ENCODE measurements around the gene PCED1B.

The PCED1B gene

DNA sequence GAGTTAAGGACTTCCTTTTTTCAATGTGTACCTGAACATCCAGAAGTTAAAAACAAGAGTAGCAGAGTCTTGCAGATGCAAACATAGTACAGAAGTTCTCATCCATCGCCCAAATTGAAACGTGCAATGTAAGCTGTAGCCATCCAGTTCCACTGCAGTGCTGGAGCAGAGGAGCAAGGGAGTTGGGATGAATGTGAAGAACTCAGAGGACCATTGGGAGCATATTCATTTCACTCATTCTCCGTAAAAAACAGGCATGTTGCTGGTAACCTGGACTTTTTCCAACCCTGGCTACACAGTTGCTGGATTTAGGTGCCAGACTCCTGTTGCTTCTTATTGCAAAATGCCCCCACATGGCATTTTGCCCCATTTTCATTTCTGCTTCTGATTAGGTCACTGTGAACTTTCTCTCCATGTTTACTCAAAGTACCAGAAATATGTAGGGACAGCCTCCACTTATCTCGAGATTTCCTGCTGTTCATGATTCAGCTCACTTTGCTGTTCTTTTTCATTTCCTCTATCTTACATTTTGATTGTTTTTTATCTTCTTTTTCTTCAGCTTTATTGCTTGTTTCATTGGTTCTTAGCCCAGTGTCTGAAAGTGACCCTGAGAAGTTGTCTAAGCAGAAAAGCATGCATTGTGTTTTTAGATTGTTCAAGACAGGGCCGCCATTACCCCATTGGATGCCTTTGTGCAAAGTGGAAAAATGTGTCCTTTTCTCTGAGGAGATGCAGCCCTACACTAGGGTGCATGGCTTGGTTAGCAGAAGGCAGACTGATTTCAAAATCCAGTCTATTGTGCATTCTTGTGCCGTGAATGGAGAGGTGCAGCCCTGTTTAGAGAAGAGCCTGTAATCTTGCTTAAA, 109.4 kb downstream of the PCED1B start:
- ATAC-seq: no peak
- TF ChIP-seq ESRRG (CRISPR knock-in tag; IDR thresholded peaks at IDR 0.05) (no peak), ISL1 (CRISPR knock-in tag; IDR thresholded peaks at IDR 0.05) (no peak), ZFP30 (CRISPR knock-in tag; IDR thresholded peaks at IDR 0.05) (no peak), PPARA (CRISPR knock-in tag; IDR thresholded peaks at IDR 0.05; ENCODE audit: borderline replicate concordance) (no peak), ZNF565 (CRISPR knock-in tag; conservative IDR thresholded peaks at IDR 0.05; ENCODE audit: low read depth) (no peak), BACH2 (CRISPR knock-in tag; IDR thresholded peaks at IDR 0.05; ENCODE audit: borderline replicate concordance) (no peak), OSR1 (CRISPR knock-in tag; IDR thresholded peaks at IDR 0.05) (no peak), TOX (CRISPR knock-in tag; IDR thresholded peaks at IDR 0.05; ENCODE audit: borderline replicate concordance) (no peak), CSDC2 (CRISPR knock-in tag; IDR thresholded peaks at IDR 0.05) (no peak), GLIS3 (CRISPR knock-in tag; IDR thresholded peaks at IDR 0.05) (no peak), RARB (CRISPR knock-in tag; IDR thresholded peaks at IDR 0.05) (no peak)
- TF ChIP-seq, protein P1, sequence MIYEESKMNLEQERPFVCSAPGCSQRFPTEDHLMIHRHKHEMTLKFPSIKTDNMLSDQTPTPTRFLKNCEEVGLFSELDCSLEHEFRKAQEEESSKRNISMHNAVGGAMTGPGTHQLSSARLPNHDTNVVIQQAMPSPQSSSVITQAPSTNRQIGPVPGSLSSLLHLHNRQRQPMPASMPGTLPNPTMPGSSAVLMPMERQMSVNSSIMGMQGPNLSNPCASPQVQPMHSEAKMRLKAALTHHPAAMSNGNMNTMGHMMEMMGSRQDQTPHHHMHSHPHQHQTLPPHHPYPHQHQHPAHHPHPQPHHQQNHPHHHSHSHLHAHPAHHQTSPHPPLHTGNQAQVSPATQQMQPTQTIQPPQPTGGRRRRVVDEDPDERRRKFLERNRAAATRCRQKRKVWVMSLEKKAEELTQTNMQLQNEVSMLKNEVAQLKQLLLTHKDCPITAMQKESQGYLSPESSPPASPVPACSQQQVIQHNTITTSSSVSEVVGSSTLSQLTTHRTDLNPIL (CRISPR knock-in tag; IDR thresholded peaks at IDR 0.05; ENCODE audit: low read depth): no peak
- TF ChIP-seq, protein P2, sequence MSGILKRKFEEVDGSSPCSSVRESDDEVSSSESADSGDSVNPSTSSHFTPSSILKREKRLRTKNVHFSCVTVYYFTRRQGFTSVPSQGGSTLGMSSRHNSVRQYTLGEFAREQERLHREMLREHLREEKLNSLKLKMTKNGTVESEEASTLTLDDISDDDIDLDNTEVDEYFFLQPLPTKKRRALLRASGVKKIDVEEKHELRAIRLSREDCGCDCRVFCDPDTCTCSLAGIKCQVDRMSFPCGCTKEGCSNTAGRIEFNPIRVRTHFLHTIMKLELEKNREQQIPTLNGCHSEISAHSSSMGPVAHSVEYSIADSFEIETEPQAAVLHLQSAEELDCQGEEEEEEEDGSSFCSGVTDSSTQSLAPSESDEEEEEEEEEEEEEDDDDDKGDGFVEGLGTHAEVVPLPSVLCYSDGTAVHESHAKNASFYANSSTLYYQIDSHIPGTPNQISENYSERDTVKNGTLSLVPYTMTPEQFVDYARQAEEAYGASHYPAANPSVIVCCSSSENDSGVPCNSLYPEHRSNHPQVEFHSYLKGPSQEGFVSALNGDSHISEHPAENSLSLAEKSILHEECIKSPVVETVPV (CRISPR knock-in tag; IDR thresholded peaks at IDR 0.05): no peak
- TF ChIP-seq, protein P3, sequence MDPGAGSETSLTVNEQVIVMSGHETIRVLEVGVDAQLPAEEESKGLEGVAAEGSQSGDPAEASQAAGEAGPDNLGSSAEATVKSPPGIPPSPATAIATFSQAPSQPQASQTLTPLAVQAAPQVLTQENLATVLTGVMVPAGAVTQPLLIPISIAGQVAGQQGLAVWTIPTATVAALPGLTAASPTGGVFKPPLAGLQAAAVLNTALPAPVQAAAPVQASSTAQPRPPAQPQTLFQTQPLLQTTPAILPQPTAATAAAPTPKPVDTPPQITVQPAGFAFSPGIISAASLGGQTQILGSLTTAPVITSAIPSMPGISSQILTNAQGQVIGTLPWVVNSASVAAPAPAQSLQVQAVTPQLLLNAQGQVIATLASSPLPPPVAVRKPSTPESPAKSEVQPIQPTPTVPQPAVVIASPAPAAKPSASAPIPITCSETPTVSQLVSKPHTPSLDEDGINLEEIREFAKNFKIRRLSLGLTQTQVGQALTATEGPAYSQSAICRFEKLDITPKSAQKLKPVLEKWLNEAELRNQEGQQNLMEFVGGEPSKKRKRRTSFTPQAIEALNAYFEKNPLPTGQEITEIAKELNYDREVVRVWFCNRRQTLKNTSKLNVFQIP (CRISPR knock-in tag; IDR thresholded peaks at IDR 0.05; ENCODE audit: borderline replicate concordance, low read depth): no peak

DNA sequence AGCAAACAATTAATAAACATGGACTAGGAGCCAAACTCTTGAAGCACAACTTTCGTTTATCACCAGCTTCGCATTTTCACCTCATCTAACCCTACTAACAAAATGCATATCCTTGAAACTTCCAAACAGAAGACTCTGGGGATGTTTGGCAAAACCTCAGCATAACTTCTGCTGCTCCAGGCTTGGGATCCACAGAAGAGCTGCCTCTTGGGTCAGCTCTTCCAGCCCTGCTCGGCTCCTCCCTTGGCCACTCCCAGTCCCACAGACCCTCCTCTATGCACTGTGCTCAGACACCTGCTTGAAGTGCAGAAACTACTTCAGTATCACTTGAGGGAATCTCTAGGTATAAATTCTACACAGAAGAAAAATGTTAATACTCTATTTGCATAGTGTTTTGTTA, 110.3 kb downstream of the PCED1B start:
- ATAC-seq: no peak
- TF ChIP-seq OSR1 (CRISPR knock-in tag; IDR thresholded peaks at IDR 0.05) (no peak), ESRRG (CRISPR knock-in tag; IDR thresholded peaks at IDR 0.05) (no peak), ZNF8 (CRISPR knock-in tag; IDR thresholded peaks at IDR 0.05) (no peak), BACH2 (CRISPR knock-in tag; IDR thresholded peaks at IDR 0.05; ENCODE audit: borderline replicate concordance) (no peak), GLIS3 (CRISPR knock-in tag; IDR thresholded peaks at IDR 0.05) (no peak), ZFP3 (CRISPR knock-in tag; IDR thresholded peaks at IDR 0.05) (no peak), ZC3H10 (CRISPR knock-in tag; IDR thresholded peaks at IDR 0.05) (no peak), ISL1 (CRISPR knock-in tag; IDR thresholded peaks at IDR 0.05) (no peak), RARB (CRISPR knock-in tag; IDR thresholded peaks at IDR 0.05) (no peak), ZFP30 (CRISPR knock-in tag; IDR thresholded peaks at IDR 0.05) (no peak), ZNF70 (CRISPR knock-in tag; IDR thresholded peaks at IDR 0.05) (no peak), TOX (CRISPR knock-in tag; IDR thresholded peaks at IDR 0.05; ENCODE audit: borderline replicate concordance) (no peak)
- TF ChIP-seq, protein P4, sequence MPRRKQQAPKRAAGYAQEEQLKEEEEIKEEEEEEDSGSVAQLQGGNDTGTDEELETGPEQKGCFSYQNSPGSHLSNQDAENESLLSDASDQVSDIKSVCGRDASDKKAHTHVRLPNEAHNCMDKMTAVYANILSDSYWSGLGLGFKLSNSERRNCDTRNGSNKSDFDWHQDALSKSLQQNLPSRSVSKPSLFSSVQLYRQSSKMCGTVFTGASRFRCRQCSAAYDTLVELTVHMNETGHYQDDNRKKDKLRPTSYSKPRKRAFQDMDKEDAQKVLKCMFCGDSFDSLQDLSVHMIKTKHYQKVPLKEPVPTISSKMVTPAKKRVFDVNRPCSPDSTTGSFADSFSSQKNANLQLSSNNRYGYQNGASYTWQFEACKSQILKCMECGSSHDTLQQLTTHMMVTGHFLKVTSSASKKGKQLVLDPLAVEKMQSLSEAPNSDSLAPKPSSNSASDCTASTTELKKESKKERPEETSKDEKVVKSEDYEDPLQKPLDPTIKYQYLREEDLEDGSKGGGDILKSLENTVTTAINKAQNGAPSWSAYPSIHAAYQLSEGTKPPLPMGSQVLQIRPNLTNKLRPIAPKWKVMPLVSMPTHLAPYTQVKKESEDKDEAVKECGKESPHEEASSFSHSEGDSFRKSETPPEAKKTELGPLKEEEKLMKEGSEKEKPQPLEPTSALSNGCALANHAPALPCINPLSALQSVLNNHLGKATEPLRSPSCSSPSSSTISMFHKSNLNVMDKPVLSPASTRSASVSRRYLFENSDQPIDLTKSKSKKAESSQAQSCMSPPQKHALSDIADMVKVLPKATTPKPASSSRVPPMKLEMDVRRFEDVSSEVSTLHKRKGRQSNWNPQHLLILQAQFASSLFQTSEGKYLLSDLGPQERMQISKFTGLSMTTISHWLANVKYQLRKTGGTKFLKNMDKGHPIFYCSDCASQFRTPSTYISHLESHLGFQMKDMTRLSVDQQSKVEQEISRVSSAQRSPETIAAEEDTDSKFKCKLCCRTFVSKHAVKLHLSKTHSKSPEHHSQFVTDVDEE (CRISPR knock-in tag; IDR thresholded peaks at IDR 0.05): no peak
- TF ChIP-seq, protein P2 (CRISPR knock-in tag; IDR thresholded peaks at IDR 0.05): no peak
- TF ChIP-seq, protein P3 (CRISPR knock-in tag; IDR thresholded peaks at IDR 0.05; ENCODE audit: borderline replicate concordance, low read depth): no peak
